HG02588 (cell line): ENCODE measurements around the gene FGD3.

Source experiments
- ATAC-seq: cut with Tn5 transposase; IDR thresholded peaks from one replicate; pipeline ENCODE4 v1.9.1; 2021; ENCODE audit warnings: mild to moderate bottlenecking, moderate library complexity; ENCODE audit not compliant: unreplicated experiment

The FGD3 gene

DNA sequence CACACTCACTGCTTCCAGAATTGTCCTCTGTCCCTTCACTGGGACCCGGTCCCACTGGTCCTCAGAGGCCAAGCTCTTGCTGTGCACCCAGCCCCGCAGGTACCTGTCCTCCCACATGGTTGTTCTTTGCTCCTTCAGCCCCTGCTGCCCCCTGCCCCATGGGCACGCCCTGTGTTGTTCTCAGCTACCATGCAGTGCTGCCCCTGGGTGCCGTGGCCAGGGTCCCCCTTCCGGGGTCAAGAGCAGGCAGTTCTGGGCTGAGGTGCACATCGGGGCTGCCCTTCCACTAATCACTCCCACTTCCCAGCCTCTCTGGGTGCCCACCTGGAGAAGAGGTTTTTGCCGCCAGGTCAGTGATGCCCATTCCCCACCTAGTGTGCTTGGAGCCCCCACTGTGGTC is 79.3 kb downstream of the FGD3 start:
- ATAC-seq, result no peak

DNA sequence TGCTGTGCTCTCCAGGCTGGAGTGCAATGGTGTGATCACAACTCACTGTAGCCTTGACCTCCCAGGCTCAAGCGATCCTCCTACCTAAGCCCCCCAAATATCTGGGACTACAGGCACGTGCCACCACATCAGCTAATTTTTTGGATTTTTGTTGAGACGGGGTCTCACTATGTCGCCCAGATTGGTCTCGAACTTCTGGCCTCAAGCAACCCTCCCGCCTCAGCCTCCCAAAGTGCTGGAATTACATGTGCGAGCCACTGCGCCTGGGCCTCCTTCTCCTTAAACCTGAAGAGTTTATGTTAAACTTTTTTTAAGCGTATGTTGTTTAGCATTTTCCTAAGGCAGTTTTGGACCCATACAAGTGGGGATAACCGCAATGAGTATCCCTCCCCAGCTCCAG is 80.4 kb downstream of the FGD3 start:
- ATAC-seq, result no peak

DNA sequence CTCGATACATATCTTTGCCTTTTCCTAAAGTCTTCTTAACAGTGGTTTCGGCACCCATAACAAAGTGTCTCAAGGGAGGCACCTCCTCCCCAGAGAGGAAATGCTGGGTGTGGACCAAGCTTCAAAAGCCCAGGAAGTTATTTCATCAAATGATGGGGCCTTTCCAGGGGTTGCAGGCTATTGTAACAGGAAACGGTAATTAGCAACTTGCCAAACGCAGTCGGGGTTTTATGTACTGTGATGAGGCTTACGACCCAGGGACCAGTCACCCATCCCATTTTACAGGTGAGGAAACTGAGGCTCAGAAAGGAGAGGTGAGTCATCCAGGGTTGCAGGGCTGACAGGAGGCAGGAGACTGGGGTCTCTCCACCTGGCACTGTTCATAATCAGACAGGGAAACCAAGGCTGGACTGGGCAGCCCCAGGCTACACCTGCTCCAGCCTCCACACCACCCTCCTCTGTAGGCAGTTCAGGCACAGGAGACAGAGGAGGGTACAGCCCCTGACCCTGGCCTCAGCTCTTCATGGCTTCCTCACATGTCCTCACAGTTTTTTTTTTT is 81.2 kb downstream of the FGD3 start:
- no peak for ATAC-seq

DNA sequence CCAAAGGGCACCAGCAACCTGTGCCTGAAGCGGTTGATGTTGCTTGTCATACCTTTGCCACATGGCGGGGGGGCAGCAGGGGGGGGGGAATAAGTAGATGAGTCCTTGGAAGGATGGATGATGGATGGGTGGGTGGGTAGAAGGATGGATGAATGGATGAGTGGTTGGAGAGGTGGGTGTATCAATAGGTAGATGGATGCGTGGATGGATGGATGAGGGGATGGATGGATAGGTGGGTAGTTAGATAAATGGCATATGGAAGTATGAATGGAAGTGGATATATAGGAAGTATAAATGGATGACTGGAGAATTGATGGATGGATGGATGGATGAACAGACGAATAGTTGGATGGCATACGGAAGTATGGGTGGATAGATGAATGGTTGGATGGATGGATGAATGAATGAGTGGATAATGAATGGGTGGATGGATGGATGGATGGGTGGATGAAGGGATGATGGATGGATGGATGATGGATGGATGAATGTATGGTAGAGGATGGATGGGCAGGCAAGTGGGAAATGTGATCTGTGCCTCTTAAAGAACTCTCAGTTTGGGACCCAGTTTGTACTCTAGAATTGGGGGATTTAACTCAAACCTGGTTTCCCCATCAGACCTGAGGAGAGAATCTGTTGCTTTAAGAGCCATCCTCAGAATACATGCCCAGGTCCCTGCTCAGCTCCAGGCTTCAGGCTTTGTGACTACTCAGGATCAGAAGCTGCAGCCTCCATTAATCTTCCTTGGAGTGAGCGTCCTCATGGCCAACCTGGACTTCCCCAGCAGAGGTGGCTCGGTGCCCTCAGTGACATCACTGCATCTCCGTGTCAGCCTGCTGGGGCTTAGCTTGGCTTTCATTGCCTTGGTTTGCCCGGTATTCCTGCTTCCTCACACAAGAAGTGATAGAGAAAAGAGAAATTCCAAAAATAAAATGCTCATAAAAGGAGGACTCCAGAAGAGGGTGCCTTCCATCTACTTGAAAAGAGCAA is 83.6 kb downstream of the FGD3 start:
- ATAC-seq, result no peak

DNA sequence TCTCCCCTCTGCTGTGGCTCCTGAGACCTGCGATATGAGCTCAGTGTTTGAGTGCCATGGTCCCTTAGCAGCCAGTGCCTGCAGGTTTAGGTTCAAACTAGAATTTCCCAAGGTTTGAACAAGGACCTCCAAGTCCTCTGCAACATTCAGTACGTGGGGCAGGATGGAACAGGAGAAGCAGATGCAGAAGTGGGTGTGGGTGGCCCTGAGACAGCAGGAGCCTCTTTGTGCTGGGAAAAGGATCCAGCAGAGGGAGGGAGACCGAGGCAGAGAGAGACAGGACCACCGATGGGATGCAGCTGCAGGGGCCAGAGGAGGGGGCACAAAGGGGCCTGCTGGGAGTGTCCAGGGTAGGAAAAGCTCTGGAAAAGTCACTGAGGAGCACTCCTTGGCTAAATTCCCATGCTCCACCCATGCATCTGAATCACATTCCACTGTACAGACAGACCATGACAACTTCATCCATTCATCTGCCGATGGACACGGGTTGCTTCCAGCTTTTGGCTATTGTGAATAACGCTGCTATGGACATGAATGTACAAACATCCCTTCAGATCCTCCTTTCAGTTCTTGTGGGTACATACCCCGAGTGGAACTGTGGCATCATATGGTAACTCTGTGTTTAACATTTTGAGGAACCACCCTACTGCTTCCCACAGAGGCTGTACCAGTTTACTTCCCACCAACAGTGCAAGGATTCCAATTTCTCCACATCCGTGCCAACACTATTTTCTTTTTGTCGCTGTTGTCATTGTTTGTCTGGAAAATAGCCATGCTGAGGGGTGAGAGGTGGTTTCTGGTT is 84.5 kb downstream of the FGD3 start:
- no peak for ATAC-seq

DNA sequence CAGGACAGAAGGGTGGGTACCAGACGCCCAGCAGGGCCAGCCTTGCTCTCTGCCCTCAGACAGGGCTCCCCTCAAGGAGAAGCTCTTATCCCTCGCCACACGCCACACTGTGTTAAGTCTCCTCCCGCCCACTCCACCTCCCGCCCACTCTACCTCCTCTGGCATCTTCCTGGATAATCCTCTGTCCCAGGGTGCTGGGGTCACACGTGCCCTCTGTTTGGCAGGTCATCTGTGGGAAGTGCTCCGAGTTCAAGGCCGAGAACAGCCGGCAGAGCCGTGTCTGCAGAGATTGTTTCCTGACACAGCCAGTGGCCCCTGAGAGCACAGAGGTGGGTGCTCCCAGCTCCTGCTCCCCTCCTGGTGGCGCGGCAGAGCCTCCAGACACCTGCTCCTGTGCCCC is 85.2 kb downstream of the FGD3 start:
- ATAC-seq, result no peak

DNA sequence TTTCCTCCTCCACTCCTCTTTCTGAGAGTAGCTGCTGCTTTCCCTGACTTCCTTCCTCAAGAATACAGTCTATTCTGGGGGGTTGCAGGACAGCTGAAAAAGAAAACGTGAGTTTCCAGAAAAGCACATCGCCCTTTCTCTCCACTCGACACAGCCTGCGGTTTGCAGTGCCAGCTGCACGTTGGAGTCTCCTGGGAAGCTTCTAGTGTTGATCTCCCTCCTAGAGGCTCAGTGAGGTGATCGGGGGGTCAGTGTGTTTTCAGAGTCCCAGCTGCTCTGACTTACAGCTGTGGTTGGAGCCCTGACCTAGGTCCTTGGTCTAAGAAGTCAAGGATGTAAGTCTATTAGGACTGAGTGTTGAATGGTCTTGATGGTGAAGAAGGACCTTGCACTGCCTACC is 86.2 kb downstream of the FGD3 start:
- ATAC-seq, result no peak

DNA sequence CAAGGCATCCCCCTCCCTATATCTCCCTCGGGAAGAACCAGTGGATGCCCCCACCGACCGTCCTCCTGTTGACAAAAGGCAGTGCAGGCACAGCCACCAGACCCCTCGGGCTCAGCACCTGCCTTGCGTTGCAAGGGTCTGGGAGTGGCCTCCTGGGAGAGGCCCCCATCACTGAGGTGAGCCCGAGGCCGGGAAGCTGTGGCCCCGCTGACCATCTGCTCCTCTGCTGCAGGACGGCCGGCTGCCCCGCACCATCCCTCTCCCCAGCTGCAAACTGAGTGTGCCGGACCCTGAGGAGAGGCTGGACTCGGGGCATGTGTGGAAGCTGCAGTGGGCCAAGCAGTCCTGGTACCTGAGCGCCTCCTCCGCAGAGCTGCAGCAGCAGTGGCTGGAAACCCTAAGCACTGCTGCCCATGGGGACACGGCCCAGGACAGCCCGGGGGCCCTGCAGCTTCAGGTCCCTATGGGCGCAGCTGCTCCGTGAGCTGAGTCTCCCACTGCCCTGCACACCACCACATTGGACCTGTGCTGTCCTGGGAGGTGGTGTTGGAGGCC is 87.9 kb downstream of the FGD3 start:
- ATAC-seq, result no peak

DNA sequence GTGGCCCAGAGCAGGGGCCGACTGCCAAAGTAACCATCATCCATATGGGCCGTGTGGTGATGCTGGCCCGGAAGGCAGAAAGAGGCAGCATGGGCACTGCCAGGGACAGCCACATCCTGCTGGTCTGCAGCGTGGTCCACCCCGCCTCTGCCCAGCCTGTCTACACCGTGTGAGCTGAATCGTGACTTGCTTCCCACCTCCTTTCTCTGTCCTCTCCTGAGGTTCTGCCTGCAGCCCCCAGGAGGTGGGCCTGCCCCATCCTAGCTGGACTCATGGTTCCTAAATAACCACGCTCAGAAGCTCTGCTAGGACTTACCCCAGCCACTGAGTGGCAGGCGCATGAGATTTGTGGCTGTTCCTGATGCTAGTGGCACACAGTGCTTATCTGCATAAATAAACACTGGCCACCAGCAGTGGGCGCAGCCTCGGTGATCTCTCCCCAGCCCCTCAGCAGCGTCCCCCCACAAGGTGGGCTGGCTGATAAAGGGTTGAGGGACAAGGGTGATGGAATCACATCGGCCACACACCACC is 88.6 kb downstream of the FGD3 start:
- ATAC-seq, result no peak

DNA sequence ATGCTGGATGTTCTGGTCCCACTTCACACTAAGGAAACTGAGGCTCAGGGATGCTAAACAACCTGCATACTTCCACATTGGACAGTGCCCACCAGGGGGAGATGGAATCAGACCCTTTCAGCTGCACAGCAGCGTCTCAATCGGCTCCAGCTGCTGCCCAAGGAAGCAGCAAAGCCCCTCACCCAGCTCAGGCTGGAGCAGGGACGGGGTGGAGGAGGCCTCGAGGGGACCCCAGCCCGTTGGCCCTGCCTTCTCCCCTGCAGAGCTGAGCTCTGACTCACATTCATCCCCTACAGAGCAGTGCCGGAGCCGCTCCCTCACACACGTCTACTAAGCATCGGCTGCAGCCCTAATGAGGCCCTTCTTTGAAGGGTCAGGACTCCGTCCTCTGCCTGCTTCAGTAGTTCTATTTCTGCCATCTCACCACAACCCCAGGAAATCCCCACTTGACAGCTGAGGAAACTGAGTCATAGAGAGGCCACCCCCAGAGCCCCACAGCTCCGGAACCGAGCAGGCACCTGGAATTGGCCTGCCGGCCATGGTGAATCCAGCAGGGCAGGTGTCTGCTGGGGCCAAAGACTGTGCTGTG is 89.7 kb downstream of the FGD3 start:
- ATAC-seq, result no peak

DNA sequence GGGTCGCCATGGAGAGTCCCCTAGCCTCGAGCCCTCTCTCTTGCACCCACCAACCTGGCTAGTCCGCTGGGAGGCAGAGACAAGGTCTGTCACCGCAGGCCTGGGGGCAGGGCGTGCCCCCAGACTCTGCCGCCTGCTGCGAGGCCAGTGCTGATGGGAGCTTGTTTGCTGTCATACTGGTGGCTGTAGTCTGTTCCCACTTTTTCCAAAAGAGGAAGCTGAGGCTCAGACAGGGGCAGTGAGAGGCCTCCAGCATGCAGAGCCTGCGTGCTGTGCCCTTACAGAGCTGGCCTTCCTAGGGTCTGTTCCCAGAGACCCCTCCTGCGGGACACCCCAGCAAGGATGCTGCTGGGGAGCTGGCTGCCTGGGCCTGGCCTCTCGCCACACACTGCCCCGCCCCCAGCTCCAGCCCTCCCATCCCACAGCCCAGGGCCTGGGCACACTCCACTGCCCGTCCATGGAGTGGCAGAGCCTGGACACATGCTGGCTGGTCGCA is 90.2 kb downstream of the FGD3 start:
- no peak for ATAC-seq

DNA sequence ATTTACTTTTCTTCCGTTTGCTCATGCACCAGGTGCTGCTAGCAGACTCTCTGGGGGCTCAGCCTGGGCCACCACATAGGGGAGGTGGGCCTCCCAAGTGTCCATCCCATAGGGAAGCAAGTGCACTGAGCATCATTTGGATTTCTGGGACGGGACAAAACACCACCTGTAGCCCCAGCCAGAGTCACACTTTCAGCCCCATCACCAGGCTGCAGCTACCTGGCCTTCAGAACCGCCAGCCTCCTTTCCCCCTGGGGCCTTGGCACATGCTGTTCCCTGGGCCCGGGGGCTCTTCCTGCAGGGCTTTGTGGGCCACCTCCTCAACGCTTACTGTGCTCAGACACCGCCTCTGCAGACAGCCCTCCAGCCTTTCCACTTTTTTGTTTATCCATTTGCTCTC is 91.6 kb downstream of the FGD3 start:
- no peak for ATAC-seq

DNA sequence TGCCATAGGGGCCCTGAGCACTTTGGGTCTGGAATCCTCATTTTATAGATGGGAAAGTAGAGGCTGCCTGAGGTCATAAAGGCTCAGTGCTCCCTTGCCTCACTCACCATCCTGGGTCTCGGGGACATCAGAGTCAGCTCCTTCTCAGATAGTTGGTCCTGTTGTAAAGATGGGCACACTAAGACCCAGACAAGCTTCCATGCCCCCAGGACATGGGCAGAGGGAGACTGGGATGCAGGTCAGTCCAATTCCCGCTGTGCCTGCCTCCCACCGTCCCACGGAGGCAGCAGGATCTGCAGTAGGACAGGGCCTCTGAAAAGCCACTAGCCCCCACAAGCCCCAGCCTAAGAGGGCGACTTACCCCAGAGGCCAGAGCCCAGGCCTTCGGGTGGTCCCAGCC is 92.1 kb downstream of the FGD3 start:
- no peak for ATAC-seq

DNA sequence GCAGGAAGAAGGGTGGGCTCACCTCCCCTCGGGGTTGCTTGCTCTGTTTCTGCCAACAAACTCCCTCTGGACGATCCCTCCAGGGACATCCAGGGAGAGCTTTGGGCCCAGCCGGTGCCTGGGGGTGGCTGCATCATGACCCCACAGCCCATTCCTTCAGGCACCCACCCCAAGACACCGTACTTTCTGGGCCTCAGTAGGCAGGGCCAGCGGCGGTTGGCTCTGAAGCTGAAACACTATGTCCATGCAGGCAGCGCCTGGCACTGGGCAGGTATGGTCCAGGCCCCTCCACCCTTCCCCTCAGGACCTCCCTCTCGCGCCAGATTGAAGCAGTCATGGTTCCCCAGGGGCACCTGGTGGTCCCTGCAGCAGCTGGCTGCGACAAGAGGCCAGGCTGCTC is 92.7 kb downstream of the FGD3 start:
- ATAC-seq, result no peak

DNA sequence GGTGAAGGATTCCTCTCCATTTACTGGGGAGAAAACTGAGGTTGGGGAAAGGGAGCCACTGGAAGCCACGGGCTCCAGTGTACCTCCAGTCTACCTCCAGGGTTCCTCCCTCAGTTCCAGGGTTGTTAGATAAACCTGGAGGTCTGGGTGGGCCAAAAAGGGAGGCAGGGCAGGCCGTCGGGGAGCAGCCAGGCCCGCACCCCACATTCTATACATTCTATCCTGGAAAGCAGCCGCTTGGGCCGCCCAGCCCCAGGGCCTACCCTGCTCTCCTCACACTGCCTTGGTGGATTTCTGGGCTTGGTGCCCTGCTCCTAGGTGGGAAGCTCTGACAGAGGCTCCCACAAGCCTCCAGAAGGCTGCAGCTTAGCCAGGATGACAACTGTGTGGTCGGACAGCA is 93.1 kb downstream of the FGD3 start:
- ATAC-seq, result no peak

DNA sequence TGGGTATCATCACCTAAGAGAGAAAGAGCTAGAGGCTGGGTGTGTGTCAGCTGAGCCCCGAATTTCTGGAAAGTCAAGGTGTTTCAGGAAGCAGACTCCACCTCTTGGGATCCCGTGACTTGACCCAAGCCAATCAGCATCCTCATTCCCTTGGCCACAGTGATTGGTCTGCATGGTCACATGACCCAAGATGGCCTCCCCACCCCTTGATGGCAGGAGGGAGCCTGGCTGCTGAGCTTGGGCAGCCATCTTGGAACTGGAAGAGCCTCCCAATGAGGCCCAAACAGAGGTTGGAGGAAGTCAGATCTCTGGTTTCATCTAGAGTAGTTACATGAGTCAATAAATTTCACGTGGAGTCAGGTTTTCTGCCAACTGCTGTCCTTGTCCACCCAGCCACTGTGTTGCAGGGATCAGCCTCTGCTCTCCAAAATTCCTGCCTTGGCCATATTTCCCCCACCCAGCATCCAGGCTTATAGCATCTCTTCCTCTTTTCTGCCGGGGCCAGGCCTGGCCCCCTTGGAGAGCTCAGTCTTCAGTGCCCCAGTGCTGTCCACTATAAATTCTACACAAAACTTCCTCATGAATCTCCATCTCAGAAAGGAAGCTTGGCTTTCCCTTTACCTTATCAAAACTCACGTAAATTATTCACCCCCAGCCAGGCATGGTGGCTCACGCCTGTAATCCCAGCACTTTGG is 93.9 kb downstream of the FGD3 start:
- ATAC-seq, result no peak

DNA sequence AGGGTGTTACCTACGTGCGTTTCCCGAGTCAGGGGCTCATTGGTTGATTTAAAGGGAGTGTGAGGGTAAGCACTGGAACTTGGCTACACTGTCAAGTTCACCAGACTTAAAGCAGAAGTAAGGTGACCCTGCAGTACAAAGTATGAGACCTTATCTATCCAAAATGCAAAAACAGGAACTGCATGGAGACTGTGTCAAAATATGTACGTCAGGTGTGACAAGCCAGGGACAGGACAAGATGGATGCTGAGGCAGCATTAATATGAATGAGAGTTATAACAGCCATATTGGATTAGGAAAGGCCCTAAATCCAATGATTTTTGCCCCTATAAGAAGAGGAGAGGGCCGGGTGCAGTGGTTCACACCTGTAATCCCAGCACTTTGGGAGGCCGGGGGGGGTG is 95.8 kb downstream of the FGD3 start:
- ATAC-seq, result no peak

DNA sequence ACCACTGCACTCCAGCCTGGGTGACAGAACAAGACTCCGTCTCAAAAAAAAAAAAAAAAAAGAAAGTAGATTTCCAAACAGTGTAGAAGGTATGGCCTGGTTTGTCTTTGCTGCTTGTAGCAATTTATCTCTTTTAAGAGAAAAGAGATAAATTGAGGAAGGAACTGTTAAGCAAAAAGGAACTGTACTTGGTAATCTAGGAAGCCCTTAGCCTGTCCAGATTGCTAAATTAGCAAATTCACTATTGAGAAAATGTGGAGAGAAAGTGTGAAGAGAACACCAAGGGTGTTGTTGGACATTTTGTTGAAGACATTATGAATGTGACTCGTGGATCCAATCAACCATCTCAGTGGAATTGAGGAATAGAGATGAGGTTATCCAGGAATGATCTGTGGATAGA is 98.2 kb downstream of the FGD3 start:
- no peak for ATAC-seq

DNA sequence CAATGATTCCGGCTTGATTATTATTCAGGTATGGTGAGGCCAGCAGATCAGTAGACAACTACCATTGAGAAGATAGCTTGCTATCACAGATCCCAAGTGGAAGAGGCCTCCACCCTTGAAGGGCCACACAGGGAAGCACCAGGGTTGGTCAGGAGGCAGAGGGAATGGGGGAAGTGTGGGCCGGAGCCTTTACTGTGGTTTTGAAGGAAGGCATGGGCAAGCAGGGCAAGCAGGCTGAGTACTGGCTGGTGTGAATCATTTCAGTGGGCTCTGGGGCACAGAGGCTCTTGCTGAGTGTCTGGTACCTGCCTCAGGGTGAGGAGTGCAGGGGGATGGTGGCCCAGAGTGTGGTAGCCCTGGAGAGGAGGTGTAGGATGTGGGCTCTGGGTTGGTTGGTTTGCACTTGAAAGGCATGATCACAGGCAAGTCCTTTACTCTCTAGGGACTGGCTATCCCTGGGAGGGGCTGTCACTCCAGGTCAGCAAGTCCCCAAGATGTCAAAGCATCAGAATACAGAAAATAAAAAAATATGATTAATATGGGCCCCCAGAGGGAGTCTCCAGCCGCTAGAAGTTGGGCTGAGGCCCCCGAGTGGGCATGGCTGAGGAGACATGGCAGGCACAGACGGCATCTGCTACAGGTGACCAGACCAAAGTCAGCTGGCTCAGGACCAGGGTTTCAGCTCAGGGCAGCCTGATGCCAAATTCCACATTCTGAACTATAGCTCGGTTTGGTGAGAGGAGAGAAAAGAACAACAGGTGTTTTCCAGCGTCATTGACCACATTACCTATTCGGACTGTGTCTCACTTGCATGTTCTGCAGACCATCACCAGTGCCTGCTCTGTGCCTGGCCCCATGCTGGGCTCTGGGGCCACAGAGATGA is 101.5 kb downstream of the FGD3 start:
- ATAC-seq, result no peak
